Stimulated activated CD4-positive, alpha-beta T cell treated with anti-CD3 and anti-CD28 coated beads, TNF-alpha, amount 100 ng/mL, for 4 hours (primary cell): ENCODE results near the gene UBE2N.

Experiments used
- DNase-seq, 3 experiments: peaks; one replicate each; pipeline ENCODE4 v3.0.0-alpha.2; 2020; ENCODE audit warnings: low read depth in 3 of 3

Gene UBE2N

GRCh38 chr12:93441617-93442410 lies at the start of gene UBE2N:
UBE2N (minus strand) TSS chr12:93441947; CDS start chr12:93441884, 63 bp downstream.
- peak; percentile 91 to 95 (median 92) for DNase-seq

- DNase-seq: no peak
Measured at GRCh38 chr12:93484315-93484981, 42.7 kb upstream of the UBE2N start.

- no peak for DNase-seq
Measured at GRCh38 chr12:93483151-93483807, 41.5 kb upstream of the UBE2N start.

GRCh38 chr12:93482721-93483120 lies 41.0 kb upstream of the UBE2N start:
- DNase-seq: no peak

- DNase-seq: no peak
Measured at GRCh38 chr12:93476555-93476954, 34.8 kb upstream of the UBE2N start.

GRCh38 chr12:93469386-93469785 lies 27.6 kb upstream of the UBE2N start:
- DNase-seq: no peak

GRCh38 chr12:93468008-93468371 lies 26.2 kb upstream of the UBE2N start:
- no peak for DNase-seq

- DNase-seq: peak; percentile 82 to 88 (median 85)
Measured at GRCh38 chr12:93467351-93468007, 25.7 kb upstream of the UBE2N start, which contains the start of gene MRPL42. MRPL42 (plus strand) TSS chr12:93467514; CDS start chr12:93469286, 1,772 bp downstream.

- no peak for DNase-seq
Measured at GRCh38 chr12:93466625-93467350, 25.0 kb upstream of the UBE2N start.

GRCh38 chr12:93465841-93466240 lies 24.1 kb upstream of the UBE2N start:
- no peak for DNase-seq

GRCh38 chr12:93461503-93461902 lies 19.8 kb upstream of the UBE2N start:
- no peak for DNase-seq

- DNase-seq: no peak
Measured at GRCh38 chr12:93460902-93461301, 19.2 kb upstream of the UBE2N start.

- no peak for DNase-seq
Measured at GRCh38 chr12:93460003-93460402, 18.3 kb upstream of the UBE2N start.

GRCh38 chr12:93459097-93459496 lies 17.4 kb upstream of the UBE2N start:
- DNase-seq: no peak

- no peak for DNase-seq
Measured at GRCh38 chr12:93456077-93456476, 14.3 kb upstream of the UBE2N start.

- DNase-seq: no peak
Measured at GRCh38 chr12:93453633-93454032, 11.9 kb upstream of the UBE2N start.

GRCh38 chr12:93451423-93452158 lies 9.8 kb upstream of the UBE2N start:
- no peak for DNase-seq

GRCh38 chr12:93449277-93449676 lies 7.5 kb upstream of the UBE2N start:
- DNase-seq: no peak

GRCh38 chr12:93448796-93449195 lies 7.0 kb upstream of the UBE2N start:
- DNase-seq: no peak

- no peak for DNase-seq
Measured at GRCh38 chr12:93447555-93448290, 6.0 kb upstream of the UBE2N start.
